NCI-H1436 (cell line): ENCODE measurements around the gene PSMC1.

Experiments used
- DNase-seq: peaks from one replicate; lab custom pipeline; 2025; lab: John Stamatoyannopoulos, UW

The PSMC1 gene

GRCh38 chr14:90302529-90303303 is 46.4 kb downstream of the PSMC1 start:
- DNase-seq, result no peak

- DNase-seq, result no peak
These were observed 47.1 kb downstream of the PSMC1 start for GRCh38 chr14:90303473-90303872.

- no peak for DNase-seq
These were observed 48.1 kb downstream of the PSMC1 start for GRCh38 chr14:90304502-90304901.

GRCh38 chr14:90305176-90305601 is 48.8 kb downstream of the PSMC1 start:
- DNase-seq, result no peak

- DNase-seq, result no peak
These were observed 52.2 kb downstream of the PSMC1 start for GRCh38 chr14:90308561-90308960.

GRCh38 chr14:90317286-90317685 is 60.9 kb downstream of the PSMC1 start:
- DNase-seq, result no peak

- no peak for DNase-seq
These were observed 61.7 kb downstream of the PSMC1 start for GRCh38 chr14:90318016-90318415.

- DNase-seq, result no peak
These were observed 62.8 kb downstream of the PSMC1 start for GRCh38 chr14:90319173-90319572.

- no peak for DNase-seq
These were observed 63.5 kb downstream of the PSMC1 start for GRCh38 chr14:90319634-90320541.

GRCh38 chr14:90321891-90322290 is 65.5 kb downstream of the PSMC1 start:
- no peak for DNase-seq
